ENCODE results near the gene SYP.
"Not testable (repeated sequence)": the region's sequence is repeated elsewhere in the genome, so short reads cannot be mapped to it uniquely, and the experiment has no call there.

The SYP gene

DNA sequence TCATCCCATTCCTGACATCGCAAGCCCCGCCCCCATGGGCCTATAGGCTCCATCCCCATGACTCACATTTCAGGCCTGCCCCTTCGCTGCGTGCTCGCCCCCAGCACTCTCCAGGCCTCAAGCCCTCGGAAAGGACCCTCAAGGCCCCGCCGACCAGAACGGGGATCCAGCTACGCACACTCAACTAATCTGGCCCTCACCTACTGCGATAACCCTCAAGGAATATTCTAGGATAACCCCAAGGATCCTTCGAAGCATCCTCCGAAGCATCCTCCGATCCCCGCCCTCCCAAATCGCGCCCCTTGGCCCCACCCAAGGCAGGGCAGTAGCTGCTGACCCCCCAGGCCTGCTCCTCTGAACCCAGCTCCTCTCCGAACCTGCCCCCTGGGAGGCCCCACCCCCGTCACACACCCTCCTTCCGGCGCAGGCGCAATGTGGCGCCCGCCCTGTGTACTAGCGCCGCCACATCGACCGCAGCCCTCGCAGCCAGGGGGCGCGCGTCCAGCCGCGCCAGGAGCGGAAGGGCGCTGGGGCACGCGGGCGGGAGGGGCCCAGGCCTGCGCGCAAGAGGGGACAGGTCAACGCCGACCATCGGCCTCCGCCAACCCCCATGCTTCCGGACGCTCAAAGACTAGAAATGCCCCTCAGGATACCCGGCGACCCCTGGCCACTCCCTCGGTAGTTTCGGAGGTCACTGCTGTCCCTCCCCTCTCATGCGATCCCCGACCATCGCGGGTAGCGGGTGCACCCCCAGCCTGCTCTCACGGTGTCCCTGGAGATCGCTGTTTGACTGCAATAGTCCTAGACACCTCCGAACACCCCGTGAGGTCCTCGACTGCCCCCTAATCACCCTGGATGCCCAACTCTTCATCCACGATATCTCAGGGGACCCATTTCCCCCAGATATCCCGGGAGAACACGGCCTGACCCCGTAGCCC lies 43.8 kb downstream of the SYP start:
- no peaks in the 10 kb centered on the region for H3K36me3 ChIP-seq (ENCODE audit: control insufficient read depth, insufficient read depth, low read length)
- H3K4me1 ChIP-seq (ENCODE audit: control insufficient read depth, insufficient read depth, low read length) = peaks cover 5% of the 10 kb centered on the region; the same call in 1 of the 2 replicates
- H3K27ac ChIP-seq (ENCODE audit: low read depth, low read length) = peak overlapping the region; percentile 81; the same call in 1 of the 2 replicates
- H3K27me3 ChIP-seq (ENCODE audit: control insufficient read depth, insufficient read depth, low read length) = peaks cover 19% of the 10 kb centered on the region
- H3K4me3 ChIP-seq (ENCODE audit: low read depth, low read length) = peak overlapping the region; percentile 76
- H3K9me3 ChIP-seq (ENCODE audit: control insufficient read depth, insufficient read depth, low read depth, low read length) = no peaks in the 10 kb centered on the region; the same call in 1 of the 2 replicates
- peak overlapping the region; percentile 79 for H3K9ac ChIP-seq (ENCODE audit: low read length)

DNA sequence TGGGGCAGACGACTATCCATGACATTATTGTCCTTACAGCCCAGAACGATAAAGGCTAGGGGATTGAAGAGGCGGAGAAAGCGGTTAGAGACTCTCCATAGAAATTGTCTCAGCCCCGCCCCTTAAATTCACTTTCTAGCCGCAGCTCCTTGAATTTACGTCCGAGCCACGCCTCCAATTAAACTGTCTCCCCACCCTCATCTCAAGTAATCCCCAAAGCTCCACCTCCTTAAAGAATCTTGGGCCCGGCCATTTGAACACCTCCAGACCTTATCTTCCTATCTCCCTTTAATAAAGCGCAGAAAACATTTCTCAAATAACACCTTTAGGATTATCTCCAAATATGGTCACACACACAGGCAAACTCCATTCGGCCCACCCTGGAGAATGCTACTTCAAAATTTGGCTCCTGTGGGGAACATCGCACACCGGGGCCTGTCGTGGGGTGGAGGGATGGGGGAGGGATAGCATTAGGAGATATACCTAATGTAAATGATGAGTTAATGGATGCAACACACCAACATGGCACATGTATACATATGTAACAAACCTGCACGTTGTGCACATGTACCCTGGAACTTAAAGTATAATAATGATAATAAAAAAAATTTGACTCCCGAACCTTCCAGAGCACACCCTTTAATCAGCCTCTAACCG lies 44.6 kb downstream of the SYP start:
- no peaks in the 10 kb centered on the region; the same call in 1 of the 2 replicates for H3K9me3 ChIP-seq (ENCODE audit: control insufficient read depth, insufficient read depth, low read depth, low read length)
- peak overlapping the region; percentile 38 for H3K9ac ChIP-seq (ENCODE audit: low read length)
- peaks cover 5% of the 10 kb centered on the region; the same call in 1 of the 2 replicates for H3K4me1 ChIP-seq (ENCODE audit: control insufficient read depth, insufficient read depth, low read length)
- no peaks in the 10 kb centered on the region for H3K36me3 ChIP-seq (ENCODE audit: control insufficient read depth, insufficient read depth, low read length)
- H3K4me3 ChIP-seq (ENCODE audit: low read depth, low read length) = peak overlapping the region; percentile 76
- H3K27me3 ChIP-seq (ENCODE audit: control insufficient read depth, insufficient read depth, low read length) = peaks cover 19% of the 10 kb centered on the region
- no peak overlapping the region for H3K27ac ChIP-seq (ENCODE audit: low read depth, low read length)

DNA sequence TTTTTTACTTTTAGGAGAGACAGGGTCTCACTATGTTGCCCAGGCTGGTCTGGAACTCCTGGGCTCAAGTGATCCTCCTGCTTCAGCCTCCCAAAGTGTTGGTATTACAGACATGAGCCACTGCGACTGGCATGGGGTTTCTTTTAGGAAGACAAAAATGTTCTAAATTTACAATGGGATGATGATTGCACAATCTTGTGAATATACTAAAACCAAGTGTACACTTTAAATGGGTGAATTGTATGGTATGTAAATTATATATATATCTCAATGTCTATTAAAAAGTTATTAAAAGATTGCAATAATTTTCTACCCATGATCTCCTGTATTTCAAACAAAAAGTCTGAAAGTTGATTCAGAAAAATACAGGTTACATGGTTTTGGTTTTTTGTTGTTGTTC lies 46.5 kb downstream of the SYP start:
- no peak overlapping the region for H3K9ac ChIP-seq (ENCODE audit: low read length)
- peaks cover 10% of the 10 kb centered on the region for H3K27me3 ChIP-seq (ENCODE audit: control insufficient read depth, insufficient read depth, low read length)
- no peaks in the 10 kb centered on the region for H3K36me3 ChIP-seq (ENCODE audit: control insufficient read depth, insufficient read depth, low read length)
- H3K4me3 ChIP-seq (ENCODE audit: low read depth, low read length) = no peak overlapping the region
- peaks cover 5% of the 10 kb centered on the region; the same call in 1 of the 2 replicates for H3K4me1 ChIP-seq (ENCODE audit: control insufficient read depth, insufficient read depth, low read length)
- no peak overlapping the region for H3K27ac ChIP-seq (ENCODE audit: low read depth, low read length)
- no peaks in the 10 kb centered on the region; the same call in 1 of the 2 replicates for H3K9me3 ChIP-seq (ENCODE audit: control insufficient read depth, insufficient read depth, low read depth, low read length)

DNA sequence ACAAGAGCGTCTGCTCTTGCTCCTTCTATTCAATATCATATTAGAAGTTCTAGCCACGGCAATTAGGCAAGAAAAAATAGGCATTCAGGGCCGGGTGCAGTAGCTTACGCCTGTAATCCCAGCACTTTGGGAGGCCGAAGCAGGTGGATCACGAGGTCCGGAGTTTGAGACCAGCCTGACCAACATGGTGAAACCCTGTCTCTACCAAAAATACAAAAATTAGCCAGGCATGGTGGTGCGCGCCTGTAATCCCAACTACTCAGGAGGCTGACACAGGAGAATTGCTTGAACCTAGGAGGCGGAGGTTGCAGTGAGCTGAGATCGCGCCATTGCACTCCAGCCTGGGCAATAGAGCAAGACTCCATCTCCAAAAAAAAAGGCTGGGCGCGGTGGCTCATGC lies 50.7 kb downstream of the SYP start:
- H3K36me3 ChIP-seq (ENCODE audit: control insufficient read depth, insufficient read depth, low read length); H3K27me3 ChIP-seq (ENCODE audit: control insufficient read depth, insufficient read depth, low read length); H3K9ac ChIP-seq (ENCODE audit: low read length); H3K4me3 ChIP-seq (ENCODE audit: low read depth, low read length); H3K27ac ChIP-seq (ENCODE audit: low read depth, low read length); H3K4me1 ChIP-seq (ENCODE audit: control insufficient read depth, insufficient read depth, low read length): not testable (repeated sequence)
- H3K9me3 ChIP-seq (ENCODE audit: control insufficient read depth, insufficient read depth, low read depth, low read length) = peaks cover 16% of the 10 kb centered on the region; the same call in 1 of the 2 replicates

DNA sequence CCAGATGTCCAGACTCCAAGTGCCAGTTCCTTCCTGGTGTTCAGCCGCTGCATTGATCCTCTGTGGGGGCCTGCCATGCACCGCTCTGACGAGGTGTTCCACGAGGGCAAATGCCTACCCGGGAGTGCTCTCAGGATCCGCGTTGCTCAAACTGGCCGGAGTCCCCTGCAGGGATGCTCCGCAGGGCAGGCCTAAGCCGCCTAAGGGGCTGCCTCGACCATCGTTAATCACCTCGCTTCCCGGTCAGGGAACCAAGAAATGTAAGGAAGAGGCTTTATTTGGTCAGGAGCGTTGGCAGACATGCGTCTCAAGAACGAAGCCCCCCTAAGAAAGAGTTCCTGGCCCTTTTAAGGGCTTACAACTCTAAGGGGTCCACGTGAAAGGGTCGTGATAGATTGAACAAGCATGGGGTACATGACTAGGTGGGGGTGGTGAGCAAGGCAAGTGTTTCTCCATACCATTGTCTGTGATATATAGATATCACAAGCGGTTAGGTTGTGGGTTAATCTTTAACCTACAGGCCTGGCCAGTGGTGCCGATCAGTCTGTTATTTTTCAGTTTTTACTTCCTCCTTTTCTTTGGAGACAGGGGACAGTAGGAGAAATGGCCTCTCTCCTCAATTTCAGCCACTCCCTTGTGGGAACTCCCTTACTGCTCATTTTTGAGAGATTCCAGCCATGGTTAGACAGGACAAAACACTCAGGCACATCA lies 51.4 kb downstream of the SYP start:
- H3K9ac ChIP-seq (ENCODE audit: low read length); H3K27me3 ChIP-seq (ENCODE audit: control insufficient read depth, insufficient read depth, low read length); H3K4me3 ChIP-seq (ENCODE audit: low read depth, low read length); H3K36me3 ChIP-seq (ENCODE audit: control insufficient read depth, insufficient read depth, low read length); H3K27ac ChIP-seq (ENCODE audit: low read depth, low read length); H3K4me1 ChIP-seq (ENCODE audit: control insufficient read depth, insufficient read depth, low read length): not testable (repeated sequence)
- peaks cover 17% of the 10 kb centered on the region; the same call in 1 of the 2 replicates for H3K9me3 ChIP-seq (ENCODE audit: control insufficient read depth, insufficient read depth, low read depth, low read length)

DNA sequence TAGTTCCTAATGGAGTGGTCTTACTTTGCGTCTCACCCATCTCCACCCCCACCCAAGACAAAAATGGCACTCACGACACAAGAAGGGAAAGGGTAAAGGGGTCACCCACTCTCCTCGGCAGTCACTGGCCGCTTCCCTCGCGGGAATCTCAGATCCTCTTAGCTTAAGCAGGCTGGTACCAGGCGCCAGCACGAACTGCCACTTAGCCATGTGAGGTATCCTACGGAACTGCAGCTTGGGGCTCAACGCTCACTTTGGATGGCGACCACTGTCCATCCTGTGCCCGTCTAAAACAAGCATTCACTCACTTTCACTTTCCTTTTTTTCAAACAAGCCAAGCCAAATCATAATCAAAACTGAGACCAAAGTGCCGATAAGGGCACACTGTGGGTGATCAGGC lies 52.1 kb downstream of the SYP start:
- H3K9ac ChIP-seq (ENCODE audit: low read length) = no peak overlapping the region
- H3K36me3 ChIP-seq (ENCODE audit: control insufficient read depth, insufficient read depth, low read length) = no peaks in the 10 kb centered on the region
- H3K4me1 ChIP-seq (ENCODE audit: control insufficient read depth, insufficient read depth, low read length) = no peaks in the 10 kb centered on the region
- no peak overlapping the region for H3K4me3 ChIP-seq (ENCODE audit: low read depth, low read length)
- H3K27ac ChIP-seq (ENCODE audit: low read depth, low read length) = no peak overlapping the region
- peaks cover 20% of the 10 kb centered on the region; the same call in 1 of the 2 replicates for H3K9me3 ChIP-seq (ENCODE audit: control insufficient read depth, insufficient read depth, low read depth, low read length)
- H3K27me3 ChIP-seq (ENCODE audit: control insufficient read depth, insufficient read depth, low read length) = no peaks in the 10 kb centered on the region; the same call in 1 of the 2 replicates

DNA sequence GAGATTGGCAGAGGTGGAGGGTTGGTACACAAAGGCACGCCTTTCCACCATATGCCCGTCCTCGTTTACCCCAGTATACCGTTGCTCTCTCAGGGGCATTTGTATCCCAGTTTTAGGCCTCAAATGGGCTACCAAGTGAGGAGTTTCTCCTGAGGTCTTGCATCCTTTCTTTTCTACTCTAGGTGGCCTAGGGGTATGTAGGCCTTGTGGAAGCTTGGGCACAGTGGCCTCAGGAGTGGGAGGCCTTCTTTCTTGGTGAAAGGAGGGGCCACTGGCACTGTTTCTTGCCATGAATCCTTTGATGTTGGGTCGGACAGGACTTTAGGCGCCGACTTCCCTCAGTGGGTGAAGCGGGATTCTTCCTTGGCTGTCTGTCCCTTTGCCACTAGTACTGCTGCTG lies 52.7 kb downstream of the SYP start:
- no peaks in the 10 kb centered on the region for H3K4me1 ChIP-seq (ENCODE audit: control insufficient read depth, insufficient read depth, low read length)
- no peak overlapping the region for H3K4me3 ChIP-seq (ENCODE audit: low read depth, low read length)
- no peak overlapping the region for H3K27ac ChIP-seq (ENCODE audit: low read depth, low read length)
- H3K9me3 ChIP-seq (ENCODE audit: control insufficient read depth, insufficient read depth, low read depth, low read length) = peaks cover 20% of the 10 kb centered on the region; the same call in 1 of the 2 replicates
- H3K9ac ChIP-seq (ENCODE audit: low read length) = no peak overlapping the region
- H3K36me3 ChIP-seq (ENCODE audit: control insufficient read depth, insufficient read depth, low read length) = no peaks in the 10 kb centered on the region
- no peaks in the 10 kb centered on the region; the same call in 1 of the 2 replicates for H3K27me3 ChIP-seq (ENCODE audit: control insufficient read depth, insufficient read depth, low read length)

DNA sequence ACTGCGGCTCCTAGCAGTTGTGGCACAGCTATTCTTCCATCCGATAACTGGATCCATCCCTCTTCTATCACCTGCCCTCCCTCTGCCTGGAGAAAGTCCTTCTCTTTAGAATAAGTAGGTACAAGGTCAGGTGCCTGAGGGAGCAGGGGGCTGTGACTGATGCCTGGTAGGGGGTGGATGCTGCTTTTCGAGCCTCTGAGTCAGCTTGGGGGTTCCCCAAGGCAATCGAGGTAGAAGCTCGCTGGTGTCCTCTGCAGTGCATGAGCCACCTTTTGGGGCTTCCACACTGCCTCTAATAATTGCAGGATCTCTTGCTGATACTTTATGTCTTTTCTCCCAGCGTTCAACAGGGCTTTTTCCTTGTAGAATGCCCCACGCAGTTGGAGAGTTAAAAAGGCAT lies 56.8 kb downstream of the SYP start:
- H3K9ac ChIP-seq (ENCODE audit: low read length); H3K27me3 ChIP-seq (ENCODE audit: control insufficient read depth, insufficient read depth, low read length); H3K36me3 ChIP-seq (ENCODE audit: control insufficient read depth, insufficient read depth, low read length); H3K27ac ChIP-seq (ENCODE audit: low read depth, low read length); H3K4me1 ChIP-seq (ENCODE audit: control insufficient read depth, insufficient read depth, low read length); H3K4me3 ChIP-seq (ENCODE audit: low read depth, low read length): not testable (repeated sequence)
- peaks cover 46% of the 10 kb centered on the region for H3K9me3 ChIP-seq (ENCODE audit: control insufficient read depth, insufficient read depth, low read depth, low read length)

DNA sequence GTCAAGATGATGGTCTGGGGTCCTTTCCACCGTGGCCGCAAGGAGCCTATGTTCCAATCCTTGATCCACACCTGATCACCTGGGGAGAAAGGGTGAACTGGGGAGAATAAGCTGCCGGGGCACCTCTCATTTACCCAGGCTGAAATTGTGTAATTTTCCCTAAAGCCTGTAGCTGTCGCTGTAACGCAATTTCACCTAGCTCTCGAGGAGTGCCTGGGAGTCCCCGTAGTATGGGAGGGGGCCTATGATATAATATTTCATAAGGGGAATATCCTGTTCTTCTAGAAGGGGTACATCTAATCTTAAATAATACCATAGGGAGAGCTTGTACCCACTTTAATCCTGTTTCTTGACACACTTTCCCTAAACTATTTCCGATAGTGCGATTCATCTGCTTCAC lies 57.7 kb downstream of the SYP start:
- not testable (repeated sequence) for H3K27me3 ChIP-seq (ENCODE audit: control insufficient read depth, insufficient read depth, low read length); H3K27ac ChIP-seq (ENCODE audit: low read depth, low read length); H3K36me3 ChIP-seq (ENCODE audit: control insufficient read depth, insufficient read depth, low read length); H3K9ac ChIP-seq (ENCODE audit: low read length); H3K4me3 ChIP-seq (ENCODE audit: low read depth, low read length); H3K4me1 ChIP-seq (ENCODE audit: control insufficient read depth, insufficient read depth, low read length)
- peaks cover 42% of the 10 kb centered on the region for H3K9me3 ChIP-seq (ENCODE audit: control insufficient read depth, insufficient read depth, low read depth, low read length)

DNA sequence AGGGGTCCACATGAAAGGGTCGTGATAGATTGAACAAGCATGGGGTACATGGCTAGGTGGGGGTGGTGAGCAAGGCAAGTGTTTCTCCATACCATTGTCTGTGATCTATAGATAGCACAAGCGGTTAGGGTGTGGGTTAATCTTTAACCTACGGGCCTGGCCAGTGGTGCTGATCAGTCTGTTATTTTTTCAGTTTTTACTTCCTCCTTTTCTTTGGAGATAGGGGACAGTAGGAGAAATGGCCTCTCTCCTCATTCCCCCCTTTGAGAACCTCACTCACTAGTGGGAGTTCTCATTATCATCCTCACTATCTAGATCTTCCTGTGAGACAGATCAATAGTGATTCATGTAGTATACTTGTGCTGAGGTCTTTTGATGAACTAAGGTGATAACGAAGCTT lies 60.3 kb downstream of the SYP start:
- no peaks in the 10 kb centered on the region for H3K4me1 ChIP-seq (ENCODE audit: control insufficient read depth, insufficient read depth, low read length)
- no peak overlapping the region for H3K27ac ChIP-seq (ENCODE audit: low read depth, low read length)
- no peaks in the 10 kb centered on the region for H3K36me3 ChIP-seq (ENCODE audit: control insufficient read depth, insufficient read depth, low read length)
- no peak overlapping the region for H3K9ac ChIP-seq (ENCODE audit: low read length)
- peaks cover 30% of the 10 kb centered on the region for H3K9me3 ChIP-seq (ENCODE audit: control insufficient read depth, insufficient read depth, low read depth, low read length)
- no peaks in the 10 kb centered on the region for H3K27me3 ChIP-seq (ENCODE audit: control insufficient read depth, insufficient read depth, low read length)
- no peak overlapping the region for H3K4me3 ChIP-seq (ENCODE audit: low read depth, low read length)

Measured in HUES6 (cell line).